Measurements from ENCODE around the gene OTOF. TPM values are rescaled to one million over a fixed set of nuclear protein-coding genes. Genes with fewer than 3 reads are reported as not detected.

OTOF gene
- total and polyA plus RNA-seq, 2 of the 4 experiments (the other 2 are of a cell fraction), result 0.03 TPM; not detected in 1

GRCh38 chr2:26465981-26466471 is 11.9 kb downstream of the OTOF start:
- Histone ChIP-seq H3K56ac (ENCODE audit: extremely low read depth, insufficient read depth, low read length) (no peak overlapping the region), H3K23ac (ENCODE audit: low read depth, low read length) (no peak overlapping the region), H3K9ac (ENCODE audit: low read depth, low read length) (no peak overlapping the region), H3K9me1 (ENCODE audit: insufficient read depth, low read length) (no peaks in the 10 kb centered on the region), H3K27me3 (ENCODE audit: control insufficient read depth, insufficient read depth, low read length) (no peaks in the 10 kb centered on the region; the same call in 1 of the 2 replicates), H3K36me3 (ENCODE audit: control insufficient read depth, insufficient read depth, low read length) (no peaks in the 10 kb centered on the region), H3K9me3 (ENCODE audit: control insufficient read depth, insufficient read depth, low read length) (peaks cover 5% of the 10 kb centered on the region), H3K27ac (ENCODE audit: insufficient read depth, low read length) (no peak overlapping the region), H3K4ac (ENCODE audit: low read depth, low read length) (no peak overlapping the region), H3K4me2 (ENCODE audit: low read depth, low read length) (no peak overlapping the region), H2BK20ac (ENCODE audit: low read depth, low read length) (no peak overlapping the region), H2BK15ac (ENCODE audit: low read depth, low read length) (no peak overlapping the region), H2AK9ac (replicated peaks; ENCODE audit: low read depth, low read length, poor library complexity) (no peak overlapping the region), H2AFZ (replicated peaks; ENCODE audit: low read length, poor library complexity) (no peak overlapping the region), H3K79me1 (ENCODE audit: low read depth in 1 of 2, low read length in 2 of 2) (no peaks in the 10 kb centered on the region), H2BK5ac (ENCODE audit: low read depth, low read length, poor library complexity, severe bottlenecking) (no peak overlapping the region), H3K14ac (replicated peaks; ENCODE audit: low read depth, low read length) (no peak overlapping the region), H3K4me1 (ENCODE audit: control insufficient read depth, insufficient read depth, low read length) (no peaks in the 10 kb centered on the region), H4K5ac (ENCODE audit: low read depth, low read length) (no peak overlapping the region), H3K4me3 (ENCODE audit: insufficient read depth, low read depth, low read length) (no peak overlapping the region), H2BK120ac (ENCODE audit: low read depth, low read length) (no peak overlapping the region), H4K20me1 (ENCODE audit: insufficient read depth, low read length) (no peaks in the 10 kb centered on the region), H3K18ac (ENCODE audit: low read depth, low read length) (no peak overlapping the region), H2AK5ac (ENCODE audit: low read depth, low read length) (no peak overlapping the region), H4K8ac (ENCODE audit: low read depth in 2 of 2, low read length in 2 of 2) (no peak overlapping the region), H4K91ac (ENCODE audit: insufficient read depth, low read depth, low read length) (no peak overlapping the region)
- no peak for DNase-seq
- intact Hi-C loops (cut with micrococcal nuclease) (loop anchor here (5.0 to 10.0 kb wide), 2 partner anchors 141 to 224 kb away; partner anchors contain the start of genes HADHA and HADHB), in situ Hi-C loops (cut with MboI; ENCODE audit: low sequenced_read_pairs) (no loop called here), dilution Hi-C loops (cut with HindIII; ENCODE audit: low sequenced_read_pairs, unreplicated experiment) (no loop called here)
- TF ChIP-seq CEBPB (IDR thresholded peaks at IDR 0.05; ENCODE audit: low read depth, low read length) (no peak), USF2 (IDR thresholded peaks at IDR 0.05; ENCODE audit: low read depth, low read length) (no peak), MAFK (IDR thresholded peaks at IDR 0.05; ENCODE audit: low read depth, low read length) (no peak), FOS (IDR thresholded peaks at IDR 0.05; ENCODE audit: low read depth, low read length) (no peak), SMC3 (IDR thresholded peaks at IDR 0.05; ENCODE audit: low read depth, low read length) (no peak), RCOR1 (IDR thresholded peaks at IDR 0.05; ENCODE audit: insufficient replicate concordance, low read length) (no peak), CHD1 (IDR thresholded peaks at IDR 0.05; ENCODE audit: low read depth, low read length) (no peak), RFX5 (IDR thresholded peaks at IDR 0.05; ENCODE audit: low read depth, low read length) (no peak), RAD21 (IDR thresholded peaks at IDR 0.05; ENCODE audit: low read length) (no peak), POLR2A (IDR thresholded peaks at IDR 0.05; ENCODE audit: low read depth, low read length) (no peak), BHLHE40 (IDR thresholded peaks at IDR 0.05; ENCODE audit: low read depth, low read length) (no peak), ELK1 (IDR thresholded peaks at IDR 0.05; ENCODE audit: borderline replicate concordance, low read depth, low read length) (no peak), MXI1 (IDR thresholded peaks at IDR 0.05; ENCODE audit: borderline replicate concordance, low read depth, low read length) (no peak), MAZ (IDR thresholded peaks at IDR 0.05; ENCODE audit: borderline replicate concordance, low read depth, low read length) (no peak), CTCF (conservative IDR thresholded peaks at IDR 0.05; ENCODE audit: low read depth, low read length) (no peak), NFE2L2 (IDR thresholded peaks at IDR 0.05; ENCODE audit: low read depth, low read length) (no peak)
- 51% methylated on average over 2 of the region's 10 CpGs; no CpG with 5 or more reads in 1 of the 2 experiments for WGBS, 2 experiments (ENCODE audit: extremely low coverage in 2 of 2, insufficient read length in 1 of 2)
- ATAC-seq (ENCODE audit: low read depth), result no peak
- BruUV-seq (replicated peaks), result no TSS peak
- CTCF ChIA-PET, result no interaction called here
- POLR2A ChIA-PET (ENCODE audit: unreplicated experiment), result no interaction called here
